ENCODE data around the gene TAF13.

TAF13 gene

DNA sequence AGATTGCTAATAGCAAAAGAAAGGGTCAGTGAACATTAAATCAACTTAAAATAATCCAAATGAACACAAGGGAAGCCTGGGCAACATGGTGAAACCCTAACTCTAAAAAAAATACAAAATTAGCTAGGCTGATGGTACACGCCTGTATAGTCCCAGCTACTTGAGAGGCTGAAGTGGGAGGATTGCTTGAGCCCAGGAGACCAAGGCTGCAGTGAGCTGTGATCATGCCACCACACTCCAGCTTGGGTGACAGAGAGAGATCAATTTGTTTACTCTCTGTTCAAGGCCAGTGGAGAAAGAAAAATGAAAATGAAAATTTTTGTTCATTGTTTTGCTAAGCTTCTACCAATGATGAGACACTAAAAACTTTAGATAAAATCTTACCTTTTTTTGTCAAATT, 58.7 kb downstream of the TAF13 start:
- H3K36me3 ChIP-seq (replicated peaks; ENCODE audit: insufficient read depth, low read length), result no peaks in the 10 kb centered on the region
- H3F3A ChIP-seq (ENCODE audit: insufficient read depth, low read length), result no peaks in the 10 kb centered on the region
- no peak overlapping the region for H3K4me3 ChIP-seq (ENCODE audit: low read length)
- H3K4me1 ChIP-seq (ENCODE audit: low read length), result no peaks in the 10 kb centered on the region
- TF ChIP-seq EZH2phosphoT487 (IDR thresholded peaks at IDR 0.05; ENCODE audit: low read length) (no peak), CTCF (IDR thresholded peaks at IDR 0.05; ENCODE audit: low read length) (no peak), EZH2 (optimal IDR thresholded peaks at IDR 0.05; ENCODE audit: low read depth, low read length) (no peak)
- no peaks in the 10 kb centered on the region for H3K79me2 ChIP-seq (ENCODE audit: low read length)
- no peaks in the 10 kb centered on the region for H3K9me3 ChIP-seq (replicated peaks; ENCODE audit: insufficient read depth, low read length)
- H3K27ac ChIP-seq (ENCODE audit: low read length), result no peak overlapping the region
- no peak for DNase-seq
- no peak overlapping the region for H3K9ac ChIP-seq (ENCODE audit: low read length)
- no peak overlapping the region for H2AFZ ChIP-seq (ENCODE audit: low read length)
- no peaks in the 10 kb centered on the region for H3K27me3 ChIP-seq (replicated peaks; ENCODE audit: insufficient read depth, low read length)
- no peaks in the 10 kb centered on the region for H3K9me2 ChIP-seq (replicated peaks; ENCODE audit: insufficient read depth, low read length)
- no peaks in the 10 kb centered on the region for H4K20me1 ChIP-seq (ENCODE audit: insufficient read depth, low read length)
- H3K4me2 ChIP-seq (ENCODE audit: low read depth, low read length), result no peak overlapping the region

All from MM.1S (cell line).